Measurements from ENCODE around the gene PDSS1. TPM values are rescaled to one million over a fixed set of nuclear protein-coding genes. Genes with fewer than 3 reads are reported as not detected.

PDSS1 gene
- total and polyA plus RNA-seq, 2 of the 13 experiments (the other 11 are each of a cell fraction or from before 2014, with no cell fraction given), result 18.7 to 19.3 TPM

DNA sequence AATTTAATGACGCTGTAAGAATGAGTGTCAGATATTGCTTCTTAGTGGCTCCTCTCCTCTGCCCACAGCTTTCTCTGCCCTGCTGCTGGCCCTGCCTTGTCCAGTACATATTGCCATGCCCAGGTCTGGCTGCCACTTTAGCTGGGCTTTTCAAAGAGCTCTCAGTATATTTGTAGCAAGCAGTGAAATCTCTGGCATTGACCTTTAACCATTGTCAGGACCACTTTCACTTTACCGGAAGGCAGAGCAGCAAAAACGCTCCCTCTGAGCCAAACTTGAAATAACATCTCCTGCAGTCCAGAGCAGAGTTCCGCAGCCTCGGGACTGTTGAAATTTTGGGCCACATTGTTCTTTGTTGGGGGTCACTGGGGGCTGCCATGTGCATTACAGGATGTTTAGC, 13.8 kb downstream of the PDSS1 start:
- Histone ChIP-seq H3K4me3 (replicated peaks in 1 of 3; ENCODE audit: insufficient read depth in 1 of 3, low read depth in 2 of 3, low read length in 3 of 3) (no peak overlapping the region), H3K36me3 (replicated peaks in 1 of 2; ENCODE audit: control insufficient read depth in 1 of 2, insufficient read depth in 2 of 2, low read length in 2 of 2) (peaks cover 11 to 44% of the 10 kb centered on the region in 2 experiments), H3K27ac (ENCODE audit: extremely low read length, insufficient read depth, low read length) (no peak overlapping the region), H3K9ac (ENCODE audit: insufficient read depth, low read depth, low read length) (no peak overlapping the region), H3K79me2 (ENCODE audit: insufficient read depth, low read length) (no peaks in the 10 kb centered on the region), H3K4me2 (ENCODE audit: low read depth, low read length) (no peak overlapping the region), H3K27me3 (ENCODE audit: control insufficient read depth in 1 of 2, insufficient read depth in 2 of 2, low read length in 2 of 2) (no peaks in the 10 kb centered on the region), H4K20me1 (ENCODE audit: insufficient read depth, low read length) (no peaks in the 10 kb centered on the region), H3K9me3 (ENCODE audit: low read length) (no peaks in the 10 kb centered on the region), H3K4me1 (ENCODE audit: insufficient read depth, low read length) (peaks cover 17% of the 10 kb centered on the region), H2AFZ (ENCODE audit: low read length) (no peak overlapping the region)
- no peak for FAIRE-seq
- no peak for ATAC-seq
- no peak for DNase-seq (ENCODE audit: low spot score)
- TF ChIP-seq SAP130 (CRISPR knock-in tag; IDR thresholded peaks at IDR 0.05; ENCODE audit: low read depth) (no peak), ZNF12 (CRISPR knock-in tag; IDR thresholded peaks at IDR 0.05) (no peak), ATF7 (IDR thresholded peaks at IDR 0.05) (no peak), ATF7 (CRISPR knock-in tag; IDR thresholded peaks at IDR 0.05) (no peak), HMG20A (CRISPR knock-in tag; IDR thresholded peaks at IDR 0.05; ENCODE audit: borderline replicate concordance) (no peak), YEATS2 (CRISPR knock-in tag; IDR thresholded peaks at IDR 0.05; ENCODE audit: borderline replicate concordance) (no peak), FOXA1 (IDR thresholded peaks at IDR 0.05) (no peak), FOXA1 (CRISPR knock-in tag; IDR thresholded peaks at IDR 0.05) (no peak), DNMT3B (CRISPR knock-in tag; conservative IDR thresholded peaks at IDR 0.05) (no peak), MIER2 (CRISPR knock-in tag; IDR thresholded peaks at IDR 0.05) (no peak), IRX3 (CRISPR knock-in tag; IDR thresholded peaks at IDR 0.05; ENCODE audit: borderline replicate concordance, low read depth) (no peak), KLF16 (CRISPR knock-in tag; IDR thresholded peaks at IDR 0.05) (no peak), ZNF484 (CRISPR knock-in tag; IDR thresholded peaks at IDR 0.05; ENCODE audit: borderline replicate concordance, low read depth) (no peak), ZNF879 (CRISPR knock-in tag; IDR thresholded peaks at IDR 0.05) (no peak), ARHGAP35 (CRISPR knock-in tag; IDR thresholded peaks at IDR 0.05; ENCODE audit: borderline replicate concordance) (no peak)
- TF ChIP-seq, protein P1, sequence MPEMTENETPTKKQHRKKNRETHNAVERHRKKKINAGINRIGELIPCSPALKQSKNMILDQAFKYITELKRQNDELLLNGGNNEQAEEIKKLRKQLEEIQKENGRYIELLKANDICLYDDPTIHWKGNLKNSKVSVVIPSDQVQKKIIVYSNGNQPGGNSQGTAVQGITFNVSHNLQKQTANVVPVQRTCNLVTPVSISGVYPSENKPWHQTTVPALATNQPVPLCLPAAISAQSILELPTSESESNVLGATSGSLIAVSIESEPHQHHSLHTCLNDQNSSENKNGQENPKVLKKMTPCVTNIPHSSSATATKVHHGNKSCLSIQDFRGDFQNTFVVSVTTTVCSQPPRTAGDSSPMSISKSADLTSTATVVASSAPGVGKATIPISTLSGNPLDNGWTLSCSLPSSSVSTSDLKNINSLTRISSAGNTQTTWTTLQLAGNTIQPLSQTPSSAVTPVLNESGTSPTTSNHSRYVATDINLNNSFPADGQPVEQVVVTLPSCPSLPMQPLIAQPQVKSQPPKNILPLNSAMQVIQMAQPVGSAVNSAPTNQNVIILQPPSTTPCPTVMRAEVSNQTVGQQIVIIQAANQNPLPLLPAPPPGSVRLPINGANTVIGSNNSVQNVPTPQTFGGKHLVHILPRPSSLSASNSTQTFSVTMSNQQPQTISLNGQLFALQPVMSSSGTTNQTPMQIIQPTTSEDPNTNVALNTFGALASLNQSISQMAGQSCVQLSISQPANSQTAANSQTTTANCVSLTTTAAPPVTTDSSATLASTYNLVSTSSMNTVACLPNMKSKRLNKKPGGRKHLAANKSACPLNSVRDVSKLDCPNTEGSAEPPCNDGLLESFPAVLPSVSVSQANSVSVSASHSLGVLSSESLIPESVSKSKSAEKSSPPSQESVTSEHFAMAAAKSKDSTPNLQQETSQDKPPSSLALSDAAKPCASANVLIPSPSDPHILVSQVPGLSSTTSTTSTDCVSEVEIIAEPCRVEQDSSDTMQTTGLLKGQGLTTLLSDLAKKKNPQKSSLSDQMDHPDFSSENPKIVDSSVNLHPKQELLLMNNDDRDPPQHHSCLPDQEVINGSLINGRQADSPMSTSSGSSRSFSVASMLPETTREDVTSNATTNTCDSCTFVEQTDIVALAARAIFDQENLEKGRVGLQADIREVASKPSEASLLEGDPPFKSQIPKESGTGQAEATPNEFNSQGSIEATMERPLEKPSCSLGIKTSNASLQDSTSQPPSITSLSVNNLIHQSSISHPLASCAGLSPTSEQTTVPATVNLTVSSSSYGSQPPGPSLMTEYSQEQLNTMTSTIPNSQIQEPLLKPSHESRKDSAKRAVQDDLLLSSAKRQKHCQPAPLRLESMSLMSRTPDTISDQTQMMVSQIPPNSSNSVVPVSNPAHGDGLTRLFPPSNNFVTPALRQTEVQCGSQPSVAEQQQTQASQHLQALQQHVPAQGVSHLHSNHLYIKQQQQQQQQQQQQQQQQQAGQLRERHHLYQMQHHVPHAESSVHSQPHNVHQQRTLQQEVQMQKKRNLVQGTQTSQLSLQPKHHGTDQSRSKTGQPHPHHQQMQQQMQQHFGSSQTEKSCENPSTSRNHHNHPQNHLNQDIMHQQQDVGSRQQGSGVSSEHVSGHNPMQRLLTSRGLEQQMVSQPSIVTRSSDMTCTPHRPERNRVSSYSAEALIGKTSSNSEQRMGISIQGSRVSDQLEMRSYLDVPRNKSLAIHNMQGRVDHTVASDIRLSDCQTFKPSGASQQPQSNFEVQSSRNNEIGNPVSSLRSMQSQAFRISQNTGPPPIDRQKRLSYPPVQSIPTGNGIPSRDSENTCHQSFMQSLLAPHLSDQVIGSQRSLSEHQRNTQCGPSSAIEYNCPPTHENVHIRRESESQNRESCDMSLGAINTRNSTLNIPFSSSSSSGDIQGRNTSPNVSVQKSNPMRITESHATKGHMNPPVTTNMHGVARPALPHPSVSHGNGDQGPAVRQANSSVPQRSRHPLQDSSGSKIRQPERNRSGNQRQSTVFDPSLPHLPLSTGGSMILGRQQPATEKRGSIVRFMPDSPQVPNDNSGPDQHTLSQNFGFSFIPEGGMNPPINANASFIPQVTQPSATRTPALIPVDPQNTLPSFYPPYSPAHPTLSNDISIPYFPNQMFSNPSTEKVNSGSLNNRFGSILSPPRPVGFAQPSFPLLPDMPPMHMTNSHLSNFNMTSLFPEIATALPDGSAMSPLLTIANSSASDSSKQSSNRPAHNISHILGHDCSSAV (CRISPR knock-in tag; IDR thresholded peaks at IDR 0.05; ENCODE audit: borderline replicate concordance), result no peak
- intact Hi-C loops (cut with micrococcal nuclease; ENCODE audit: unreplicated experiment) (no loop called here), in situ Hi-C loops (cut with HindIII; ENCODE audit: extremely low pct_ligation_motif_present, low pct_unique_long_range_greater_than_20kb) (no loop called here)
- CTCF ChIA-PET (ENCODE audit: low intra/inter-chr PET ratio, low total read pairs), result no interaction called here
- POLR2A ChIA-PET, result no interaction called here
- no TSS peak for BruUV-seq (replicated peaks)
- WGBS (ENCODE audit: low lambda C conversion rate), result 100% methylated on average over 3 of the region's 5 CpGs

Measured in HepG2 (cell line).